A549 (cell line): ENCODE results near the gene ACER1.

Experiments
- NPAS2 ChIP-seq: fragments of 250-450 bp; sonication (Bioruptor Pico); IDR thresholded peaks from 2 replicates; pipeline ENCODE4 v1.8.0; 2022; ENCODE audit warnings: mild to moderate bottlenecking, moderate library complexity, borderline replicate concordance
- POLR2A ChIP-seq: IDR thresholded peaks from 2 replicates; pipeline ENCODE4 v1.6.1; 2012; ENCODE audit warnings: mild to moderate bottlenecking, low read length
- TF ChIP-seq, protein P1 (sequence below): fragments of >200 bp; sonication (Bioruptor Twin); formaldehyde crosslinking; IDR thresholded peaks from 3 replicates; pipeline ENCODE4 v1.5.1; 2016

- TF ChIP-seq, protein P1, sequence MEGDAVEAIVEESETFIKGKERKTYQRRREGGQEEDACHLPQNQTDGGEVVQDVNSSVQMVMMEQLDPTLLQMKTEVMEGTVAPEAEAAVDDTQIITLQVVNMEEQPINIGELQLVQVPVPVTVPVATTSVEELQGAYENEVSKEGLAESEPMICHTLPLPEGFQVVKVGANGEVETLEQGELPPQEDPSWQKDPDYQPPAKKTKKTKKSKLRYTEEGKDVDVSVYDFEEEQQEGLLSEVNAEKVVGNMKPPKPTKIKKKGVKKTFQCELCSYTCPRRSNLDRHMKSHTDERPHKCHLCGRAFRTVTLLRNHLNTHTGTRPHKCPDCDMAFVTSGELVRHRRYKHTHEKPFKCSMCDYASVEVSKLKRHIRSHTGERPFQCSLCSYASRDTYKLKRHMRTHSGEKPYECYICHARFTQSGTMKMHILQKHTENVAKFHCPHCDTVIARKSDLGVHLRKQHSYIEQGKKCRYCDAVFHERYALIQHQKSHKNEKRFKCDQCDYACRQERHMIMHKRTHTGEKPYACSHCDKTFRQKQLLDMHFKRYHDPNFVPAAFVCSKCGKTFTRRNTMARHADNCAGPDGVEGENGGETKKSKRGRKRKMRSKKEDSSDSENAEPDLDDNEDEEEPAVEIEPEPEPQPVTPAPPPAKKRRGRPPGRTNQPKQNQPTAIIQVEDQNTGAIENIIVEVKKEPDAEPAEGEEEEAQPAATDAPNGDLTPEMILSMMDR, result no peak
- TF ChIP-seq NPAS2 (CRISPR knock-in tag), result no peak
- no peak for TF ChIP-seq POLR2A
Observed at GRCh38 chr19:6374161-6374709, 40.8 kb upstream of the ACER1 start.
